Stromal cell of bone marrow (primary cell): ENCODE measurements around the gene WDR1.

Experiments used
- DNase-seq: peaks from one replicate; pipeline ENCODE4 v3.0.0-alpha.2; 2012; ENCODE audit warnings: low read depth

Gene WDR1

GRCh38 chr4:10066670-10067651 is 49.6 kb downstream of the WDR1 start:
- no peak for DNase-seq

GRCh38 chr4:10066206-10066605 is 50.4 kb downstream of the WDR1 start:
- DNase-seq = no peak

GRCh38 chr4:10063544-10064300 is 52.9 kb downstream of the WDR1 start:
- peak; percentile 55 for DNase-seq

- no peak for DNase-seq
Observed at GRCh38 chr4:10061650-10062415, 54.8 kb downstream of the WDR1 start.

- DNase-seq = no peak
Observed at GRCh38 chr4:10058371-10058770, 58.2 kb downstream of the WDR1 start.

- DNase-seq = no peak
Observed at GRCh38 chr4:10057023-10057395, 59.6 kb downstream of the WDR1 start.

- no peak for DNase-seq
Observed at GRCh38 chr4:10056334-10057022, 60.1 kb downstream of the WDR1 start.

- no peak for DNase-seq
Observed at GRCh38 chr4:10055871-10056270, 60.7 kb downstream of the WDR1 start.

GRCh38 chr4:10054571-10055041 is 62.0 kb downstream of the WDR1 start:
- no peak for DNase-seq

- no peak for DNase-seq
Observed at GRCh38 chr4:10053635-10054453, 62.8 kb downstream of the WDR1 start.

GRCh38 chr4:10051517-10052135 is 65.0 kb downstream of the WDR1 start:
- no peak for DNase-seq

GRCh38 chr4:10050721-10051120 is 65.9 kb downstream of the WDR1 start:
- no peak for DNase-seq

GRCh38 chr4:10050261-10050661 is 66.3 kb downstream of the WDR1 start:
- DNase-seq = no peak

- no peak for DNase-seq
Observed at GRCh38 chr4:10048941-10049697, 67.5 kb downstream of the WDR1 start.

GRCh38 chr4:10047967-10048366 is 68.6 kb downstream of the WDR1 start:
- DNase-seq = no peak

- DNase-seq = no peak
Observed at GRCh38 chr4:10046471-10046870, 70.1 kb downstream of the WDR1 start.

GRCh38 chr4:10045481-10045880 is 71.1 kb downstream of the WDR1 start:
- no peak for DNase-seq

- DNase-seq = no peak
Observed at GRCh38 chr4:10041036-10041435, 75.6 kb downstream of the WDR1 start.
